ENCODE results near the gene TTLL11. TPM values are rescaled to one million over a fixed set of nuclear protein-coding genes. Genes with fewer than 3 reads are reported as not detected.

TTLL11 gene
- total RNA-seq, 2 donors from 2014 or later: 11.7 to 11.9 TPM

DNA sequence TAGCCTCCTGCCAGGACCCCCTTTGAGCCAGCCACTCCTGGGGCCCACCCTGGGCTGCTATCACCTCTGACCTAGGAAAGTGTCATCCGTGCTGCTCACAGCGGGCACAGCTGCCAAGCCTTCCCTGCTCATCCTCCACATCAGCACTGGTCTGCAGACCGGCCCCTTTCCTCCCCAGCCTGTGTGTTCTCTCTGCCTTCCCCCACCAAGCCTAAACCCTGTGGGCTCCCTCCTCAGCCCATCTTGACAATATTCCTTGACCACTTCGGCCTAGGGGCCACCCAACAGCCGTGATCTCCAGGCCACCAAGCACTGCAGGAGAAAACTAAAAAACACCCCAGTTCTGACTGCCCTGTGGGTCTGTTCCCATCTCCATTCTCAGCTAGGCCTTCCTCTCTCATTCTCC, 306.6 kb downstream of the TTLL11 start:
- no peak overlapping the region for H3K4me3 ChIP-seq
- no peaks in the 10 kb centered on the region for H3K9me3 ChIP-seq
- no peak overlapping the region for H3K27ac ChIP-seq
- no peak for TF ChIP-seq POLR2A (IDR thresholded peaks at IDR 0.05)
- TF ChIP-seq CTCF (IDR thresholded peaks at IDR 0.05): no peak
- TF ChIP-seq POLR2AphosphoS5 (IDR thresholded peaks at IDR 0.05): no peak
- H3K27me3 ChIP-seq (replicated peaks; ENCODE audit: insufficient read depth): no peaks in the 10 kb centered on the region
- intact Hi-C loops (cut with DNase I): no loop called here
- 90% methylated on average over 5 of the region's 5 CpGs for WGBS
- DNase-seq (ENCODE audit: low spot score): no peak
- no peaks in the 10 kb centered on the region for H3K4me1 ChIP-seq (replicated peaks)
- peaks cover 4 to 10% of the 10 kb centered on the region in 2 donors for H3K36me3 ChIP-seq

- intact Hi-C loops (cut with DNase I): no loop called here
- H3K9me3 ChIP-seq: no peaks in the 10 kb centered on the region
- peaks cover 9 to 10% of the 10 kb centered on the region in 2 donors for H3K36me3 ChIP-seq
- H3K4me1 ChIP-seq (replicated peaks): no peaks in the 10 kb centered on the region
- no peak overlapping the region for H3K4me3 ChIP-seq
- no peaks in the 10 kb centered on the region for H3K27me3 ChIP-seq (replicated peaks; ENCODE audit: insufficient read depth)
- TF ChIP-seq CTCF (IDR thresholded peaks at IDR 0.05) (no peak), POLR2A (IDR thresholded peaks at IDR 0.05) (no peak), POLR2AphosphoS5 (IDR thresholded peaks at IDR 0.05) (no peak)
- no peak for DNase-seq (ENCODE audit: low spot score)
- no peak overlapping the region for H3K27ac ChIP-seq
- 85% methylated on average over 7 of the region's 11 CpGs for WGBS
Observed at GRCh38 chr9:121785673-121786542, 307.2 kb downstream of the TTLL11 start.

GRCh38 chr9:121784731-121785411, 308.2 kb downstream of the TTLL11 start:
- H3K4me1 ChIP-seq (replicated peaks): no peaks in the 10 kb centered on the region
- WGBS: 77% methylated on average over 17 of the region's 17 CpGs
- H3K36me3 ChIP-seq: peaks cover 9 to 10% of the 10 kb centered on the region in 2 donors
- no peaks in the 10 kb centered on the region for H3K27me3 ChIP-seq (replicated peaks; ENCODE audit: insufficient read depth)
- no peak overlapping the region for H3K4me3 ChIP-seq
- TF ChIP-seq POLR2A (IDR thresholded peaks at IDR 0.05): no peak
- TF ChIP-seq POLR2AphosphoS5 (IDR thresholded peaks at IDR 0.05): no peak
- TF ChIP-seq CTCF (IDR thresholded peaks at IDR 0.05): no peak
- no peak overlapping the region for H3K27ac ChIP-seq
- DNase-seq (ENCODE audit: low spot score): no peak
- intact Hi-C loops (cut with DNase I): no loop called here
- H3K9me3 ChIP-seq: no peaks in the 10 kb centered on the region

GRCh38 chr9:121783521-121784507, 309.3 kb downstream of the TTLL11 start:
- TF ChIP-seq POLR2AphosphoS5 (IDR thresholded peaks at IDR 0.05) (no peak), POLR2A (IDR thresholded peaks at IDR 0.05) (no peak), CTCF (IDR thresholded peaks at IDR 0.05) (no peak)
- H3K27ac ChIP-seq: no peak overlapping the region
- no peak overlapping the region for H3K4me3 ChIP-seq
- peaks cover 9 to 10% of the 10 kb centered on the region in 2 donors for H3K36me3 ChIP-seq
- H3K9me3 ChIP-seq: no peaks in the 10 kb centered on the region
- H3K4me1 ChIP-seq (replicated peaks): no peaks in the 10 kb centered on the region
- H3K27me3 ChIP-seq (replicated peaks; ENCODE audit: insufficient read depth): no peaks in the 10 kb centered on the region
- intact Hi-C loops (cut with DNase I): no loop called here
- 72% methylated on average over 26 of the region's 26 CpGs for WGBS
- no peak for DNase-seq (ENCODE audit: low spot score)

Data from prostate gland (tissue), 2 donors.